ENCODE results near the gene PEX12. TPM values are rescaled to one million over a fixed set of nuclear protein-coding genes. Genes with fewer than 3 reads are reported as not detected.
A peak's percentile ranks its signal among the peaks of the same experiment; 100 is the strongest.

Gene PEX12
- total and polyA plus RNA-seq, 9 of the 15 experiments (the other 6 are each of a cell fraction or from before 2014, with no cell fraction given) = 4.0 to 12.4 (median 6.4) TPM

GRCh38 chr17:35560703-35561102, 17.7 kb downstream of the PEX12 start, which contains the start of gene SLFN14 (continued):
- TF ChIP-seq, protein P1, sequence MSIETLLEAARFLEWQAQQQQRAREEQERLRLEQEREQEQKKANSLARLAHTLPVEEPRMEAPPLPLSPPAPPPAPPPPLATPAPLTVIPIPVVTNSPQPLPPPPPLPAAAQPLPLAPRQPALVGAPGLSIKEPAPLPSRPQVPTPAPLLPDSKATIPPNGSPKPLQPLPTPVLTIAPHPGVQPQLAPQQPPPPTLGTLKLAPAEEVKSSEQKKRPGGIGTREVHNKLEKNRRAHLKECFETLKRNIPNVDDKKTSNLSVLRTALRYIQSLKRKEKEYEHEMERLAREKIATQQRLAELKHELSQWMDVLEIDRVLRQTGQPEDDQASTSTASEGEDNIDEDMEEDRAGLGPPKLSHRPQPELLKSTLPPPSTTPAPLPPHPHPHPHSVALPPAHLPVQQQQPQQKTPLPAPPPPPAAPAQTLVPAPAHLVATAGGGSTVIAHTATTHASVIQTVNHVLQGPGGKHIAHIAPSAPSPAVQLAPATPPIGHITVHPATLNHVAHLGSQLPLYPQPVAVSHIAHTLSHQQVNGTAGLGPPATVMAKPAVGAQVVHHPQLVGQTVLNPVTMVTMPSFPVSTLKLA (conservative IDR thresholded peaks at IDR 0.05) = peak in 1 of 2 experiments; percentile 73; a peak in 2 of 4 replicates
- TF ChIP-seq FIP1L1 (IDR thresholded peaks at IDR 0.05; ENCODE audit: low read depth, low read length, poor library complexity, severe bottlenecking) (no peak), ZFX (CRISPR knock-in tag; IDR thresholded peaks at IDR 0.05) (no peak), SIN3A (IDR thresholded peaks at IDR 0.05; ENCODE audit: borderline replicate concordance in 2 of 2, control insufficient read depth in 1 of 2, low read depth in 2 of 2, low read length in 2 of 2) (no peak), KLF6 (CRISPR knock-in tag; IDR thresholded peaks at IDR 0.05; ENCODE audit: borderline replicate concordance) (no peak; the same call in 1 of the 2 replicates), GABPB1 (CRISPR knock-in tag; IDR thresholded peaks at IDR 0.05) (no peak), BDP1 (IDR thresholded peaks at IDR 0.05; ENCODE audit: insufficient read depth, insufficient read length) (no peak), GTF2E2 (tag; IDR thresholded peaks at IDR 0.05) (no peak), ZNF311 (CRISPR knock-in tag; IDR thresholded peaks at IDR 0.05) (peak; percentile 55; the same call in 1 of the 2 replicates), SMARCE1 (IDR thresholded peaks at IDR 0.05) (peak; percentile 99), HCFC1 (IDR thresholded peaks at IDR 0.05; ENCODE audit: low read depth, low read length) (no peak), CSDE1 (IDR thresholded peaks at IDR 0.05) (no peak), XRCC5 (IDR thresholded peaks at IDR 0.05; ENCODE audit: low read depth, low read length) (no peak), MTA1 (IDR thresholded peaks at IDR 0.05; ENCODE audit: borderline replicate concordance) (peak; percentile 89), ZKSCAN3 (CRISPR knock-in tag; IDR thresholded peaks at IDR 0.05) (no peak), NELFE (IDR thresholded peaks at IDR 0.05; ENCODE audit: insufficient read depth, insufficient read length) (no peak), DPF2 (IDR thresholded peaks at IDR 0.05) (peak; percentile 100), NFXL1 (CRISPR knock-in tag; IDR thresholded peaks at IDR 0.05) (no peak), ARID1B (IDR thresholded peaks at IDR 0.05) (peak; percentile 100), BCOR (IDR thresholded peaks at IDR 0.05) (peak; percentile 80), ZBTB12 (CRISPR knock-in tag; IDR thresholded peaks at IDR 0.05) (0 out of 2 replicates have a peak, but pooled peaks have one; percentile 11), CREB1 (IDR thresholded peaks at IDR 0.05) (peak; percentile 82), CREB1 (CRISPR knock-in tag; IDR thresholded peaks at IDR 0.05) (no peak), ZNF639 (CRISPR knock-in tag; conservative IDR thresholded peaks at IDR 0.05 in 1 of 2, IDR thresholded peaks at IDR 0.05 in 1 of 2) (peak in 1 of 2 experiments; percentile 88; a peak in 2 of 4 replicates)
- TF ChIP-seq, protein P2, sequence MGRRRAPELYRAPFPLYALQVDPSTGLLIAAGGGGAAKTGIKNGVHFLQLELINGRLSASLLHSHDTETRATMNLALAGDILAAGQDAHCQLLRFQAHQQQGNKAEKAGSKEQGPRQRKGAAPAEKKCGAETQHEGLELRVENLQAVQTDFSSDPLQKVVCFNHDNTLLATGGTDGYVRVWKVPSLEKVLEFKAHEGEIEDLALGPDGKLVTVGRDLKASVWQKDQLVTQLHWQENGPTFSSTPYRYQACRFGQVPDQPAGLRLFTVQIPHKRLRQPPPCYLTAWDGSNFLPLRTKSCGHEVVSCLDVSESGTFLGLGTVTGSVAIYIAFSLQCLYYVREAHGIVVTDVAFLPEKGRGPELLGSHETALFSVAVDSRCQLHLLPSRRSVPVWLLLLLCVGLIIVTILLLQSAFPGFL (CRISPR knock-in tag; IDR thresholded peaks at IDR 0.05) = no peak

All from K562 (cell line).